ENCODE measurements around the gene PPARG.

PPARG gene

DNA sequence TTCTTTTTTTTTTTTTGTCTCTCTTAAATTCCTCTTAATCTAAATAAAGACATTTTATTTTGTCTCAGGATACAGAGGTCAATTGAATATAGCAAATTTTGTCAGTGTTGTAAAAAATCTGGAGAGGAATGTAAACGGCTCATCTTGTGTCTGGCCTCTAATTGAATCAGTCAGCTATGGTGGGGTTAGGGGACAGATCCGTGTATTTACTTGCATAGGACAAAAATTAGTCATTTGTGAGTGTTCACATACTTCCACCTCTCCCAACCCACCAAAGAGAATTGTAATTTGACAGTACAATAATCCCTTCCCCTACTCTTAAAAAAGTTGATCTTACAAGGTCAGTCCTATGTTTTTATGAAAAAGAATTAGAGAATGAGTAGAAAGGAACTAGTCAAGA is 18.3 kb downstream of the PPARG start:
- in situ Hi-C loops (cut with MboI; ENCODE audit: low sequenced_read_pairs, unreplicated experiment) = no loop called here
- no peak for DNase-seq (ENCODE audit: low spot score)
- TF ChIP-seq, protein P1, sequence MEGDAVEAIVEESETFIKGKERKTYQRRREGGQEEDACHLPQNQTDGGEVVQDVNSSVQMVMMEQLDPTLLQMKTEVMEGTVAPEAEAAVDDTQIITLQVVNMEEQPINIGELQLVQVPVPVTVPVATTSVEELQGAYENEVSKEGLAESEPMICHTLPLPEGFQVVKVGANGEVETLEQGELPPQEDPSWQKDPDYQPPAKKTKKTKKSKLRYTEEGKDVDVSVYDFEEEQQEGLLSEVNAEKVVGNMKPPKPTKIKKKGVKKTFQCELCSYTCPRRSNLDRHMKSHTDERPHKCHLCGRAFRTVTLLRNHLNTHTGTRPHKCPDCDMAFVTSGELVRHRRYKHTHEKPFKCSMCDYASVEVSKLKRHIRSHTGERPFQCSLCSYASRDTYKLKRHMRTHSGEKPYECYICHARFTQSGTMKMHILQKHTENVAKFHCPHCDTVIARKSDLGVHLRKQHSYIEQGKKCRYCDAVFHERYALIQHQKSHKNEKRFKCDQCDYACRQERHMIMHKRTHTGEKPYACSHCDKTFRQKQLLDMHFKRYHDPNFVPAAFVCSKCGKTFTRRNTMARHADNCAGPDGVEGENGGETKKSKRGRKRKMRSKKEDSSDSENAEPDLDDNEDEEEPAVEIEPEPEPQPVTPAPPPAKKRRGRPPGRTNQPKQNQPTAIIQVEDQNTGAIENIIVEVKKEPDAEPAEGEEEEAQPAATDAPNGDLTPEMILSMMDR (IDR thresholded peaks at IDR 0.05; ENCODE audit: borderline replicate concordance, control extremely low read depth, extremely low read depth, insufficient read depth, missing control alignments) = no peak

DNA sequence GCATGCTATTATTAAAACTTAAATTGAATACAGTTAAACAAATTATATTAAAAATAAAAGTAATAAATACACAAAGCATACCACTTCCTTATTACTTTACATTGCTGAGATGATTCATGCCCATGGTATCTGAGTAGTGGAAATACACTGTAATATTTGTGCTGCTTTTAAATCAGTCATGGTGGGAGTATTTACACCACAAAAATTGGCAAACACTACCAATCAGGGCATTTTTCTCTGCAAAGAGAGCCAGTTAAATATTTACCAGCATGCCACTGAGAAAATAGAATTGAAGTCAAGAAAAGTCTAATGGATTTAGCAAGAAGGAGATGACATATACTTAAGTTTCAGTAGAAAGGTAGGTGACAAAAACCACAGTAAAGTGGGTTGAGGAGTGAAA is 19.6 kb downstream of the PPARG start:
- in situ Hi-C loops (cut with MboI; ENCODE audit: low sequenced_read_pairs, unreplicated experiment) = no loop called here
- DNase-seq (ENCODE audit: low spot score) = no peak
- TF ChIP-seq, protein P1 (IDR thresholded peaks at IDR 0.05; ENCODE audit: borderline replicate concordance, control extremely low read depth, extremely low read depth, insufficient read depth, missing control alignments) = no peak

DNA sequence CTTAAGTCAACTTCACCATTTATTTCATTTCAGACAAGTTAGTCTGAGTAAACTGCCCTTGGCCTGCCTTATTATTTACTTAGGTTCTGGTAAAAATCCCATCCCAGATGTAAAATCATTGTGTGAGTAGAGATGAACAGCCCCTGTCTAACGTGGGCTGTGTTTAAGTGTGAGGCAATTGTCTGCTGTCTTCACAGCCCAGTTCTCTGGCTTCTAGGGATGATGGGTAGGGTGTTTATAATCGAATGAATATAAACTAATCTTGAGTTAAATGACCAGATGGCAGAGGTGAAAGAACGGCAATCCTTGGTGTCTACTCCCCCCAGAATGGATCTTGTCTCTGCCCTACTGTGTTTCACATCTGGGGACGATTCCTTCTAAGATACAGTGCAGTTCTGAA is 20.8 kb downstream of the PPARG start:
- DNase-seq (ENCODE audit: low spot score) = no peak
- TF ChIP-seq, protein P1 (IDR thresholded peaks at IDR 0.05; ENCODE audit: borderline replicate concordance, control extremely low read depth, extremely low read depth, insufficient read depth, missing control alignments) = no peak
- in situ Hi-C loops (cut with MboI; ENCODE audit: low sequenced_read_pairs, unreplicated experiment) = no loop called here

DNA sequence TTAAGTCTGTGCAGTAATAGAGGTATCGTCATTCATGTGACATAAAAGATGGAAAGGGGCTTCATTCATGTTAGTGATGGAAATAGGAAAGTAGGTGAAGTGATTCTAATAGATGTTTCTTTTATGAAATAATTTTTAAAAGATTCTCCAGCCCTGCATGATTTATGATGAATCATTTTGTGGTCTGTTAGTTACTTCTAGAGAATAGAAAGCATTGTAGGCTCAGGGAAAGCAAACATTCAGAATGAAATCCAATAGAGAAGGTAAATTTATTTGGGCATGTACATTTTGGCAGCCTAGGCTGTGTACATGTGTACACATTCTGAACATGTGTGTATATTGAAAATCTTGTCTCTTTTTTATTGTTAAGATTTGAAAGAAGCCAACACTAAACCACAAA is 23.1 kb downstream of the PPARG start:
- in situ Hi-C loops (cut with MboI; ENCODE audit: low sequenced_read_pairs, unreplicated experiment) = no loop called here
- TF ChIP-seq, protein P1 (IDR thresholded peaks at IDR 0.05; ENCODE audit: borderline replicate concordance, control extremely low read depth, extremely low read depth, insufficient read depth, missing control alignments) = no peak
- DNase-seq (ENCODE audit: low spot score) = no peak

DNA sequence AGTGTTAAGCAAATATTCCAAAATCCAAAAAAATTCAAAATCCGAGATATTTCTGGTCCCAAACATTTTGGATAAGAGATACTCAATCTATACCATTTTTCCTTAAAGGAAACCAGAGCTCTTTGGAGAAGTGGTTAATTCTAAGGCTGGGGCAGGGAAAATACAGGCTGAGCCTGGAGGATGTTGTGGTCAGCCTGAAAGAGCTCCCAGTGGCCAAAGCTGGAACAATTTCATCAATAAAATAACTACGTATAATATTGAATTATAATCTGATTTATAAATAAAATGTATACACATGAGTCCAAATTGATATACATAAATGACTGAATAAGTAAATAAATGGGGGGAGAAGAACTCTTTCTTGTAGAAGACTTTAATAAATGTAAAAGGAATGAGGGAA is 24.6 kb downstream of the PPARG start:
- DNase-seq (ENCODE audit: low spot score) = no peak
- in situ Hi-C loops (cut with MboI; ENCODE audit: low sequenced_read_pairs, unreplicated experiment) = no loop called here
- TF ChIP-seq, protein P1 (IDR thresholded peaks at IDR 0.05; ENCODE audit: borderline replicate concordance, control extremely low read depth, extremely low read depth, insufficient read depth, missing control alignments) = no peak

DNA sequence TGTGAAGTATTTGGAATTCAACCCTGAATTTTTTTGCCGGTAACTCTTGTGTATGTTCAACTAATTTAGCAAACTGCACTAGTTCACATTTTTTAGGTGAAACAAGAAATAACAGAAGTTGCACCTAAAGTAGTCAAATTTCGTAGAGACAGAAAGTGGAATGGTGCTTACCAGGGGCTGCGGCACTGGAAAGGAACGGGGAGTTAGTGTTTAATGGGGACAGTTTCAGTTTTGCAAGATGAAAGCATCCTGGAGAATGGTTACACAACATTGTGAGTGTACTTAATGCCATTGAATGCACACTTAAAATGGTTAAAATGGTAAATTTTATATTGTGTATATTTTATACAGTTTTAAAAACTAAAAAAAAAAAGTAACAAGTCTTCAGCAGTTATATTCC is 27.4 kb downstream of the PPARG start:
- TF ChIP-seq, protein P1 (IDR thresholded peaks at IDR 0.05; ENCODE audit: borderline replicate concordance, control extremely low read depth, extremely low read depth, insufficient read depth, missing control alignments) = no peak
- DNase-seq (ENCODE audit: low spot score) = no peak
- in situ Hi-C loops (cut with MboI; ENCODE audit: low sequenced_read_pairs, unreplicated experiment) = no loop called here
